ENCODE data around the gene PSMD11. TPM values are rescaled to one million over a fixed set of nuclear protein-coding genes. Genes with fewer than 3 reads are reported as not detected.
A peak's percentile ranks its signal among the peaks of the same experiment; 100 is the strongest.

The PSMD11 gene
- total RNA-seq, 1 donor: 84.0 TPM

GRCh38 chr17:32482568-32483320 is 38.4 kb downstream of the PSMD11 start:
- Histone ChIP-seq H3K27me3 (ENCODE audit: insufficient read depth, low read length) (no peaks in the 10 kb centered on the region), H3K4me1 (ENCODE audit: insufficient read depth, low read length) (peaks cover 12% of the 10 kb centered on the region), H3K4me3 (ENCODE audit: low read length) (no peak overlapping the region), H3K9me3 (ENCODE audit: low read depth, low read length) (no peaks in the 10 kb centered on the region)

- H3K4me1 ChIP-seq (ENCODE audit: insufficient read depth, low read length): peaks cover 20% of the 10 kb centered on the region
- H3K27me3 ChIP-seq (ENCODE audit: insufficient read depth, low read length): no peaks in the 10 kb centered on the region
- no peaks in the 10 kb centered on the region for H3K9me3 ChIP-seq (ENCODE audit: low read depth, low read length)
- no peak overlapping the region for H3K4me3 ChIP-seq (ENCODE audit: low read length)
Measured at GRCh38 chr17:32483451-32484019, 39.2 kb downstream of the PSMD11 start.

- Histone ChIP-seq H3K9me3 (ENCODE audit: low read depth, low read length) (no peaks in the 10 kb centered on the region), H3K4me3 (ENCODE audit: low read length) (no peak overlapping the region), H3K27me3 (ENCODE audit: insufficient read depth, low read length) (no peaks in the 10 kb centered on the region), H3K4me1 (ENCODE audit: insufficient read depth, low read length) (peaks cover 25% of the 10 kb centered on the region)
Measured at GRCh38 chr17:32484041-32484461, 39.7 kb downstream of the PSMD11 start.

GRCh38 chr17:32484628-32485027 is 40.3 kb downstream of the PSMD11 start:
- H3K4me3 ChIP-seq (ENCODE audit: low read length): no peak overlapping the region
- H3K9me3 ChIP-seq (ENCODE audit: low read depth, low read length): no peaks in the 10 kb centered on the region
- no peaks in the 10 kb centered on the region for H3K27me3 ChIP-seq (ENCODE audit: insufficient read depth, low read length)
- peaks cover 31% of the 10 kb centered on the region for H3K4me1 ChIP-seq (ENCODE audit: insufficient read depth, low read length)

- Histone ChIP-seq H3K9me3 (ENCODE audit: low read depth, low read length) (no peaks in the 10 kb centered on the region), H3K27me3 (ENCODE audit: insufficient read depth, low read length) (no peaks in the 10 kb centered on the region), H3K4me1 (ENCODE audit: insufficient read depth, low read length) (peaks cover 38% of the 10 kb centered on the region), H3K4me3 (ENCODE audit: low read length) (no peak overlapping the region)
Measured at GRCh38 chr17:32485261-32486110, 41.2 kb downstream of the PSMD11 start.

GRCh38 chr17:32486111-32486700 is 41.9 kb downstream of the PSMD11 start:
- no peaks in the 10 kb centered on the region for H3K27me3 ChIP-seq (ENCODE audit: insufficient read depth, low read length)
- peak overlapping the region; percentile 45 for H3K4me3 ChIP-seq (ENCODE audit: low read length)
- no peaks in the 10 kb centered on the region for H3K9me3 ChIP-seq (ENCODE audit: low read depth, low read length)
- peaks cover 40% of the 10 kb centered on the region for H3K4me1 ChIP-seq (ENCODE audit: insufficient read depth, low read length)

GRCh38 chr17:32486701-32487472 is 42.6 kb downstream of the PSMD11 start, which contains the start of gene CDK5R1:
TSS of gene CDK5R1 (plus strand) at chr17:32486993. CDS start at chr17:32487621, 628 bp downstream.
- Histone ChIP-seq H3K4me3 (ENCODE audit: low read length) (peak within 1 kb of the TSS; percentile 49), H3K4me1 (ENCODE audit: insufficient read depth, low read length) (peaks cover 47% of the 10 kb centered on the region), H3K27me3 (ENCODE audit: insufficient read depth, low read length) (no peaks in the 10 kb centered on the region), H3K9me3 (ENCODE audit: low read depth, low read length) (no peaks in the 10 kb centered on the region)

GRCh38 chr17:32487473-32488176 is 43.3 kb downstream of the PSMD11 start:
- H3K9me3 ChIP-seq (ENCODE audit: low read depth, low read length): no peaks in the 10 kb centered on the region
- H3K4me1 ChIP-seq (ENCODE audit: insufficient read depth, low read length): peaks cover 54% of the 10 kb centered on the region
- peak overlapping the region; percentile 49 for H3K4me3 ChIP-seq (ENCODE audit: low read length)
- no peaks in the 10 kb centered on the region for H3K27me3 ChIP-seq (ENCODE audit: insufficient read depth, low read length)

- H3K27me3 ChIP-seq (ENCODE audit: insufficient read depth, low read length): no peaks in the 10 kb centered on the region
- no peaks in the 10 kb centered on the region for H3K9me3 ChIP-seq (ENCODE audit: low read depth, low read length)
- H3K4me3 ChIP-seq (ENCODE audit: low read length): no peak overlapping the region
- peaks cover 60% of the 10 kb centered on the region for H3K4me1 ChIP-seq (ENCODE audit: insufficient read depth, low read length)
Measured at GRCh38 chr17:32488177-32488542, 43.9 kb downstream of the PSMD11 start.

- H3K9me3 ChIP-seq (ENCODE audit: low read depth, low read length): no peaks in the 10 kb centered on the region
- no peak overlapping the region for H3K4me3 ChIP-seq (ENCODE audit: low read length)
- H3K4me1 ChIP-seq (ENCODE audit: insufficient read depth, low read length): peaks cover 65% of the 10 kb centered on the region
- no peaks in the 10 kb centered on the region for H3K27me3 ChIP-seq (ENCODE audit: insufficient read depth, low read length)
Measured at GRCh38 chr17:32488604-32489180, 44.4 kb downstream of the PSMD11 start.

- H3K9me3 ChIP-seq (ENCODE audit: low read depth, low read length): no peaks in the 10 kb centered on the region
- peaks cover 73% of the 10 kb centered on the region for H3K4me1 ChIP-seq (ENCODE audit: insufficient read depth, low read length)
- H3K4me3 ChIP-seq (ENCODE audit: low read length): no peak overlapping the region
- H3K27me3 ChIP-seq (ENCODE audit: insufficient read depth, low read length): no peaks in the 10 kb centered on the region
Measured at GRCh38 chr17:32489320-32490100, 45.2 kb downstream of the PSMD11 start.

- no peaks in the 10 kb centered on the region for H3K27me3 ChIP-seq (ENCODE audit: insufficient read depth, low read length)
- H3K4me1 ChIP-seq (ENCODE audit: insufficient read depth, low read length): peaks cover 79% of the 10 kb centered on the region
- no peaks in the 10 kb centered on the region for H3K9me3 ChIP-seq (ENCODE audit: low read depth, low read length)
- H3K4me3 ChIP-seq (ENCODE audit: low read length): no peak overlapping the region
Measured at GRCh38 chr17:32490101-32490482, 45.8 kb downstream of the PSMD11 start.
